Activated naive CD4-positive, alpha-beta T cell treated with anti-CD3 and anti-CD28 coated beads for 36 hours (primary cell): ENCODE results near the gene CREB3L1. TPM values are rescaled to one million over a fixed set of nuclear protein-coding genes. Genes with fewer than 3 reads are reported as not detected.

Source experiments
- CTCF ChIA-PET: fragments of 350-600 bp; sonication (Branson Sonifier 250); formaldehyde crosslinking; loops from one replicate; lab custom pipeline; 2021; ENCODE audit warnings: antibody characterized with exemption; lab: Charles Lee
- DNase-seq: peaks from one replicate; pipeline ENCODE4 v3.0.0-alpha.2; 2020
- H3K27ac Mint-ChIP-seq: one replicate; pipeline ENCODE4 v1.8.0; 2021; ENCODE audit warnings: mild to moderate bottlenecking, mixed read lengths
- H3K27me3 Mint-ChIP-seq: one replicate; pipeline ENCODE4 v1.8.0; 2021; ENCODE audit warnings: low read depth, mixed read lengths
- H3K36me3 Mint-ChIP-seq: one replicate; pipeline ENCODE4 v1.8.0; 2021; ENCODE audit warnings: low read depth, mixed read lengths
- H3K4me1 Mint-ChIP-seq: one replicate; pipeline ENCODE4 v1.8.0; 2021; ENCODE audit warnings: low read depth, mixed read lengths
- H3K4me3 Mint-ChIP-seq: one replicate; pipeline ENCODE4 v1.8.0; 2021; ENCODE audit warnings: mild to moderate bottlenecking, moderate library complexity, mixed read lengths
- H3K9me3 Mint-ChIP-seq: one replicate; pipeline ENCODE4 v1.8.0; 2021; ENCODE audit warnings: mixed read lengths
- intact Hi-C: fragments of 100-400 bp; cut with micrococcal nuclease; formaldehyde crosslinking; loops from one replicate; pipeline ENCODE4 v1.15.1; 2023
- total RNA-seq, 2 experiments: library from RNA; stranded (reverse); gene quantifications; one replicate each; pipeline ENCODE4 v1.2.3, GENCODE V29; 2021

Gene CREB3L1
- total RNA-seq, 2 experiments from 2014 or later = 0.12 TPM

DNA sequence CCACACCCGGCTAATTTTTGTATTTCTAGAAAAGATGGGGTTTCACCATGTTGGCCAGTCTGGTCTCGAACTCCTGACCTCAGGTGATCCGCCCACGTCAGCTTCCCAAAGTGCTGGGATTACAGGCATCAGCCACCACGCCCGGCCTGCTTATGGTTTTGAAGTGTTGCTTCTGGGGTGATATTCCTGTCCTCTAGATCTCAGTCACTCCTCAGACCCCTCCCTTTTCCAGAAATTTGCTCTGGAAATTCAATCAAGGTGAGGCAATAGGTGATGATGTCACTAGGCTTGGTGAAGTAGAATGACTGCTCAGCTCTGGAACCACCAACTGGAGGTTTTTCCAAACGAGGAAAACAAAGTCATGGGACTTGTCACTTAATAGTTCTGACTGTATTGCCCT lies 36.6 kb upstream of the CREB3L1 start:
- Mint-ChIP-seq H3K27me3 (no peaks in the 10 kb centered on the region), H3K9me3 (no peaks in the 10 kb centered on the region), H3K36me3 (peaks cover 5% of the 10 kb centered on the region), H3K4me3 (no peak overlapping the region), H3K4me1 (peaks cover 36% of the 10 kb centered on the region), H3K27ac (no peak overlapping the region)
- DNase-seq = no peak
- intact Hi-C loops = no loop called here
- CTCF ChIA-PET = interaction anchor here (0.8 to 11.0 kb wide), 6 partner anchors 54 to 309 kb away, joined by 3 to 298 read pairs (median 18); no protein-coding TSS in a partner anchor

GRCh38 chr11:46242041-46242951 lies 35.2 kb upstream of the CREB3L1 start:
- Mint-ChIP-seq H3K4me3 (peak overlapping the region; percentile 89), H3K27me3 (no peaks in the 10 kb centered on the region), H3K9me3 (no peaks in the 10 kb centered on the region), H3K36me3 (peaks cover 4% of the 10 kb centered on the region), H3K4me1 (peaks cover 27% of the 10 kb centered on the region), H3K27ac (peak overlapping the region; percentile 96)
- DNase-seq = no peak
- CTCF ChIA-PET = interaction anchor here (0.6 to 11.0 kb wide), 5 partner anchors 70 to 273 kb away, joined by 3 to 298 read pairs (median 7); no protein-coding TSS in a partner anchor
- intact Hi-C loops = loop anchor here (2.0 kb wide), 1 partner anchor 395 kb away; the partner anchor contains the start of gene CRY2

- H3K4me3 Mint-ChIP-seq = peak overlapping the region; percentile 89
- H3K4me1 Mint-ChIP-seq = peaks cover 25% of the 10 kb centered on the region
- no peaks in the 10 kb centered on the region for H3K9me3 Mint-ChIP-seq
- intact Hi-C loops = loop anchor here (1.0 to 2.0 kb wide), 6 partner anchors 65 to 396 kb away; partner anchors contain the start of genes ATG13, CRY2 and HARBI1
- CTCF ChIA-PET = interaction anchor here (0.6 to 11.0 kb wide), 7 partner anchors 70 to 272 kb away, joined by 3 to 298 read pairs (median 4); no protein-coding TSS in a partner anchor
- no peaks in the 10 kb centered on the region for H3K27me3 Mint-ChIP-seq
- H3K36me3 Mint-ChIP-seq = peaks cover 3% of the 10 kb centered on the region
- peak; percentile 94 for DNase-seq
- H3K27ac Mint-ChIP-seq = peak overlapping the region; percentile 96
Measured at GRCh38 chr11:46242952-46243795, 34.3 kb upstream of the CREB3L1 start.

- H3K27ac Mint-ChIP-seq = peak overlapping the region; percentile 96
- H3K4me3 Mint-ChIP-seq = peak overlapping the region; percentile 89
- intact Hi-C loops = loop anchor here (1.0 to 2.0 kb wide), 6 partner anchors 65 to 397 kb away; partner anchors contain the start of genes ATG13, CRY2 and HARBI1
Measured at GRCh38 chr11:46243796-46244109, 33.7 kb upstream of the CREB3L1 start.

DNA sequence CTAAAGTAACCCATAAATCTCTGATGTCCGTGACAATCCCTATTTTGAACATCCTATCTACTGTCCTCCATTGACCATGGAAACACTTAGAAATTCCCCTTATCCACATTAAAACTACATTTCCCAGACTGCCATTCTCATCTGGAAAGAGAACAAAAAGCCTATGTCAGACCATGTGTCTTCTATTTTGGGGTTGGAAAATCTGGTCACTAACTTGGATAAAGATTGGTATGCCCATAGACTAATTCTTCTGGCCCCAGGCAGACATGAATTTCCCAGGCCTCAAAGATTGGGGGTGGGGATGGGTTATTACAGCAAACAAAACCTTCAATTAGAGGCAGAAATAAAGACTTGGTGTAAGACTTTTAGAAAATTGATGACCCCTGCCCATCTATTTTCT lies 30.9 kb upstream of the CREB3L1 start:
- CTCF ChIA-PET = interaction anchor here (11.0 kb wide), 1 partner anchor 66 kb away, joined by 298 read pairs; no protein-coding TSS in a partner anchor
- Mint-ChIP-seq H3K4me3 (no peak overlapping the region), H3K9me3 (no peaks in the 10 kb centered on the region), H3K27me3 (no peaks in the 10 kb centered on the region), H3K27ac (no peak overlapping the region), H3K4me1 (peaks cover 22% of the 10 kb centered on the region), H3K36me3 (no peaks in the 10 kb centered on the region)
- intact Hi-C loops = no loop called here
- no peak for DNase-seq

More at GRCh38 chr11:46243796-46244109, 33.7 kb upstream of the CREB3L1 start:
- DNase-seq = no peak
- peaks cover 3% of the 10 kb centered on the region for H3K36me3 Mint-ChIP-seq
- H3K9me3 Mint-ChIP-seq = no peaks in the 10 kb centered on the region
- CTCF ChIA-PET = interaction anchor here (0.7 to 11.0 kb wide), 6 partner anchors 69 to 139 kb away, joined by 3 to 298 read pairs (median 6); no protein-coding TSS in a partner anchor
- H3K4me1 Mint-ChIP-seq = peaks cover 26% of the 10 kb centered on the region
- H3K27me3 Mint-ChIP-seq = no peaks in the 10 kb centered on the region

- intact Hi-C loops = loop anchor here (1.0 kb wide), 1 partner anchor 61 kb away; no protein-coding TSS in a partner anchor
- no peaks in the 10 kb centered on the region for H3K9me3 Mint-ChIP-seq
- no peak overlapping the region for H3K27ac Mint-ChIP-seq
- DNase-seq = no peak
- CTCF ChIA-PET = interaction anchor here (0.7 to 1.5 kb wide), 3 partner anchors 31 to 67 kb away, joined by 3 to 4 read pairs (median 4); no protein-coding TSS in a partner anchor
- H3K4me3 Mint-ChIP-seq = no peak overlapping the region
- H3K36me3 Mint-ChIP-seq = no peaks in the 10 kb centered on the region
- no peaks in the 10 kb centered on the region for H3K27me3 Mint-ChIP-seq
- peaks cover 20% of the 10 kb centered on the region for H3K4me1 Mint-ChIP-seq
Measured at GRCh38 chr11:46247090-46247489, 30.4 kb upstream of the CREB3L1 start.

DNA sequence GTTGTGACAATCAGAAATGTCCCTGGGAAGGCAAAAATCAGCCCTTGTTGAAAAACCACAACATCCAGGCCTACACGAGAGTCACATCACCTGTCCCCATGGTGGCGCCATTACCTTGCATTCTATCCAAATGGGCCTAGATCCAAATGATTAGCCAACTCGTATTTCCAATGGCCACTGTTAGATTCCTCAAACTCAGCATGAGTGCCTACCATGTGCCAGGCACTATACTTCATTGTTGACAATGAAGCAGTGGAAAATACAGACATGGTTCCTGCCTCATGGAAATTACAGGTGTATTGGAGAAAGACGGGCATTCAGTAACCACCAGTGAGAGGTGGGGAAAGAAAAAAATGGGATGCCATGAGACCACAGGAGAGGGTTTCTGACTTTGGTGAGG lies 29.8 kb upstream of the CREB3L1 start:
- H3K27ac Mint-ChIP-seq = no peak overlapping the region
- CTCF ChIA-PET = interaction anchor here (0.7 to 1.8 kb wide), 5 partner anchors 9 to 67 kb away, joined by 3 to 4 read pairs (median 3); no protein-coding TSS in a partner anchor
- DNase-seq = peak; percentile 74
- no peaks in the 10 kb centered on the region for H3K9me3 Mint-ChIP-seq
- H3K4me1 Mint-ChIP-seq = peaks cover 14% of the 10 kb centered on the region
- H3K4me3 Mint-ChIP-seq = no peak overlapping the region
- H3K36me3 Mint-ChIP-seq = no peaks in the 10 kb centered on the region
- H3K27me3 Mint-ChIP-seq = no peaks in the 10 kb centered on the region
- intact Hi-C loops = loop anchor here (1.0 kb wide), 1 partner anchor 61 kb away; no protein-coding TSS in a partner anchor

DNA sequence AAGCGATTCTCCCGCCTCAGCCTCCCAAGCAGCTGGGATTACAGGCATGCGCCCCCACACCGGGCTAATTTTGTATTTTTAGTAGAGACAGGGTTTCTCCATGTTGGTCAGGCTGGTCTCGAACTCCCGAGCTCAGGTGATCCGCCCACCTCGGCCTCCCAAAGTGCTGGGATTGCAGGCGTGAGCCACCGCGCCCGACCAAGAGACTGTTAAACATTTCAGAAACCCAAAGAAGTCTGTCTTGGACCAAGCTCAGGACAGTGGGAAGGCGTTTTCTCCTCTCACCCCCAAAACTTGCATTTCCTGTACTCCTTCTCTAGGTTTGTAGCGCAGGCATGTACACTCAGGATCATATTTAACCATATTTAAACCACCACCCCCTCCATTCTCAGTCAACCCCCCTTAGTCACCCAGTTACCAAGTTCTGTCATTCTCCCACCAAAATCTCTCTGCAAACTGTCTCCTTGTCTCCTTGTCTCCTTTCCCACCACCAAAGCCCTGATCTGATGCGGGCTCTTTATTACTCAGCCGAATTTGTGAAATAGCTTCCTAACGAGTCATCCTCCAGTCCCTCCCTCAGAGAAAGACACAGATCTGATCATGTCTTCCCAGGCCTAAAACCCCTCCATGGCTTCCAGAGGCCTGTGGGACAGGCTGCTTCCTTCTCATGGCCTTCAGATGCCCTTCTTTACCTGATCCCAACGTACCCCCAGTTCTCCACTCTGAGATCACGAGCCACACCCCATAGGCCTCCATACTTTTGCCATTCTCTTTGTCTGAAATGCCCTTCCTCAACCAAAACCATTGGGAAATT lies 29.0 kb upstream of the CREB3L1 start:
- no peaks in the 10 kb centered on the region for H3K9me3 Mint-ChIP-seq
- no peaks in the 10 kb centered on the region for H3K27me3 Mint-ChIP-seq
- DNase-seq = peak; percentile 37
- CTCF ChIA-PET = interaction anchor here (0.7 to 2.9 kb wide), 9 partner anchors 10 to 69 kb away, joined by 3 to 19 read pairs (median 4); no protein-coding TSS in a partner anchor
- no peak overlapping the region for H3K4me3 Mint-ChIP-seq
- H3K36me3 Mint-ChIP-seq = no peaks in the 10 kb centered on the region
- intact Hi-C loops = no loop called here
- peaks cover 12% of the 10 kb centered on the region for H3K4me1 Mint-ChIP-seq
- H3K27ac Mint-ChIP-seq = no peak overlapping the region

GRCh38 chr11:46249103-46249937 lies 28.1 kb upstream of the CREB3L1 start:
- no peaks in the 10 kb centered on the region for H3K9me3 Mint-ChIP-seq
- peaks cover 12% of the 10 kb centered on the region for H3K4me1 Mint-ChIP-seq
- H3K27me3 Mint-ChIP-seq = no peaks in the 10 kb centered on the region
- no peaks in the 10 kb centered on the region for H3K36me3 Mint-ChIP-seq
- no peak for DNase-seq
- H3K27ac Mint-ChIP-seq = no peak overlapping the region
- H3K4me3 Mint-ChIP-seq = no peak overlapping the region
- intact Hi-C loops = no loop called here
- CTCF ChIA-PET = interaction anchor here (0.6 to 2.9 kb wide), 11 partner anchors 10 to 362 kb away, joined by 3 to 19 read pairs (median 4); no protein-coding TSS in a partner anchor

DNA sequence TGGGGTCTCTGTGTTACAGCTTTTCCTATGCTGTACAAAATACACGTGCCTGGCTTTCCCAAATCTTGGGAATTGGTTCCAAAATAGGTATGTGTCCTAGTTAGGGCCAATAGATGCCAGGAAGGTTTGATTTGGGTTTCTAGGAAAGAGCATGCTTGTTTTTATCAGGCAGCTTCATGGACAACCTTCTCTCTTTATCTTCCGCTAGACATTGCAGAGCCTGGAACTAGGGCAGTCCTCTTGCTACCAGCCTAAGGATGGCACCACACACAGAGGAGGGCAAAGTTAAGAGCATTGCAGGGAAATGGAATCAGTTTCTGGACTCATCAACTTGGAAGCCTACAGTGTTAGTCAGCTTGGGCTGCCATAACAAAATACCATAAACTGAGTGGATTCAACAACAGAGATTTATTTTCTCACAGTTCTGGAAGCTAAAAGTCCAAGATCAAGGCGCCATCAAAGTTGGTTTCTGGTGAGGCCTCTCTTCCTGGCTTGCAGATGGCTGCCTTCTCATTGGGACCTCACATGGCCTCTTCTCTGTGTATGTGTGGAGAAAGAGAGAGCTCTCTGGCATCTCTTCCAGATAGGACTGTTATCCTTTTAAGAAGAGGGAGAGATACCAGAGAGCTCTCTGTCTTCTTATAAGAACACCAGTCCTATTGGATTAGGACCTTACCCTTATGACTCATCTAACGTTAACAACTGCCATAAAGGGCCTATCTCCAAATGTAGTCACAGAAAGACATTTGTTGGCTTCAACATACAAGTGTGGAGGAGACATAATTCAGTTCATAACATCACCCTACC lies 27.3 kb upstream of the CREB3L1 start:
- Mint-ChIP-seq H3K9me3 (no peaks in the 10 kb centered on the region), H3K27ac (no peak overlapping the region), H3K4me1 (peaks cover 12% of the 10 kb centered on the region), H3K36me3 (no peaks in the 10 kb centered on the region), H3K27me3 (no peaks in the 10 kb centered on the region), H3K4me3 (no peak overlapping the region)
- CTCF ChIA-PET = interaction anchor here (0.6 to 2.9 kb wide), 8 partner anchors 11 to 362 kb away, joined by 3 to 19 read pairs (median 5); no protein-coding TSS in a partner anchor
- DNase-seq = no peak
- intact Hi-C loops = no loop called here
